ENCODE measurements around the gene SMIM1.

SMIM1 gene

GRCh38 chr1:3779265-3779911 is 6.8 kb downstream of the SMIM1 start:
- no peak for DNase-seq
- Histone ChIP-seq H3K4me3 (ENCODE audit: low read depth, low read length) (no peak overlapping the region), H3K27me3 (replicated peaks) (no peaks in the 10 kb centered on the region), H3K27ac (no peak overlapping the region), H3K36me3 (replicated peaks) (peaks cover 38% of the 10 kb centered on the region)
- in situ Hi-C loops (cut with HindIII; ENCODE audit: low pct_ligation_motif_present, low sequenced_read_pairs), result no loop called here
- no peak for TF ChIP-seq CTCF (IDR thresholded peaks at IDR 0.05; ENCODE audit: low read depth, low read length, missing control alignments)

GRCh38 chr1:3779912-3780416 is 7.4 kb downstream of the SMIM1 start:
- Histone ChIP-seq H3K4me3 (ENCODE audit: low read depth, low read length) (no peak overlapping the region), H3K36me3 (replicated peaks) (peaks cover 44% of the 10 kb centered on the region)

GRCh38 chr1:3780901-3781300 is 8.4 kb downstream of the SMIM1 start:
- no peak overlapping the region for H3K27ac ChIP-seq
- TF ChIP-seq CTCF (IDR thresholded peaks at IDR 0.05; ENCODE audit: low read depth, low read length, missing control alignments), result no peak
- peaks cover 51% of the 10 kb centered on the region for H3K36me3 ChIP-seq (replicated peaks)
- no peak overlapping the region for H3K4me3 ChIP-seq (ENCODE audit: low read depth, low read length)
- in situ Hi-C loops (cut with HindIII; ENCODE audit: low pct_ligation_motif_present, low sequenced_read_pairs), result no loop called here
- no peaks in the 10 kb centered on the region for H3K27me3 ChIP-seq (replicated peaks)
- DNase-seq, result no peak

More at GRCh38 chr1:3779912-3780416, 7.4 kb downstream of the SMIM1 start:
- H3K27ac ChIP-seq, result no peak overlapping the region
- no peak for DNase-seq
- no peaks in the 10 kb centered on the region for H3K27me3 ChIP-seq (replicated peaks)
- in situ Hi-C loops (cut with HindIII; ENCODE audit: low pct_ligation_motif_present, low sequenced_read_pairs), result no loop called here
- TF ChIP-seq CTCF (IDR thresholded peaks at IDR 0.05; ENCODE audit: low read depth, low read length, missing control alignments), result no peak

GRCh38 chr1:3783651-3784474 is 11.3 kb downstream of the SMIM1 start:
- no peak overlapping the region for H3K27ac ChIP-seq
- no peak for DNase-seq
- in situ Hi-C loops (cut with HindIII; ENCODE audit: low pct_ligation_motif_present, low sequenced_read_pairs), result no loop called here
- no peak for TF ChIP-seq CTCF (IDR thresholded peaks at IDR 0.05; ENCODE audit: low read depth, low read length, missing control alignments)
- no peak overlapping the region for H3K4me3 ChIP-seq (ENCODE audit: low read depth, low read length)
- H3K36me3 ChIP-seq (replicated peaks), result peaks cover 64% of the 10 kb centered on the region
- H3K27me3 ChIP-seq (replicated peaks), result no peaks in the 10 kb centered on the region

GRCh38 chr1:3785045-3785444 is 12.5 kb downstream of the SMIM1 start:
- in situ Hi-C loops (cut with HindIII; ENCODE audit: low pct_ligation_motif_present, low sequenced_read_pairs), result no loop called here
- no peak overlapping the region for H3K4me3 ChIP-seq (ENCODE audit: low read depth, low read length)
- peaks cover 55% of the 10 kb centered on the region for H3K36me3 ChIP-seq (replicated peaks)
- no peak for TF ChIP-seq CTCF (IDR thresholded peaks at IDR 0.05; ENCODE audit: low read depth, low read length, missing control alignments)
- no peak for DNase-seq
- H3K27ac ChIP-seq, result no peak overlapping the region
- no peaks in the 10 kb centered on the region for H3K27me3 ChIP-seq (replicated peaks)
